Immature natural killer cell (primary cell): ENCODE data around the gene STX4. TPM values are rescaled to one million over a fixed set of nuclear protein-coding genes. Genes with fewer than 3 reads are reported as not detected.

ENCODE experiments used
- DNase-seq, 3 donors: peaks; one replicate each; pipeline ENCODE4 v3.0.0; 2022; ENCODE audit warnings: mixed read lengths in 1 of 3
- H3K27ac Mint-ChIP-seq, 6 donors: one replicate each; pipeline ENCODE4 v1.8.0; 2020; ENCODE audit warnings: mixed read lengths in 6 of 6, mild to moderate bottlenecking in 5 of 6, inconsistent platforms in 4 of 6, moderate library complexity in 3 of 6
- H3K27me3 Mint-ChIP-seq, 3 donors: one replicate each; pipeline ENCODE4 v1.8.0; 2020 to 2021; ENCODE audit warnings: low read depth in 3 of 3, mild to moderate bottlenecking in 3 of 3, mixed read lengths in 3 of 3, moderate library complexity in 3 of 3, inconsistent platforms in 1 of 3
- H3K36me3 Mint-ChIP-seq, 3 donors: one replicate each; pipeline ENCODE4 v1.8.0; 2020; ENCODE audit warnings: mixed read lengths in 3 of 3, inconsistent platforms in 2 of 3, mild to moderate bottlenecking in 2 of 3
- H3K4me1 Mint-ChIP-seq, 2 donors: one replicate each; pipeline ENCODE4 v1.8.0; 2020; ENCODE audit warnings: inconsistent platforms in 2 of 2, mild to moderate bottlenecking in 2 of 2, mixed read lengths in 2 of 2, moderate library complexity in 1 of 2
- H3K4me3 Mint-ChIP-seq, 5 donors: one replicate each; pipeline ENCODE4 v1.8.0; 2020; ENCODE audit warnings: mild to moderate bottlenecking in 5 of 5, mixed read lengths in 5 of 5, inconsistent platforms in 3 of 5, moderate library complexity in 3 of 5
- H3K9me3 Mint-ChIP-seq, 6 donors: one replicate each; pipeline ENCODE4 v1.8.0; 2020; ENCODE audit warnings: mild to moderate bottlenecking in 6 of 6, mixed read lengths in 6 of 6, inconsistent platforms in 4 of 6, moderate library complexity in 3 of 6
- polyA plus RNA-seq, 3 donors: library from polyadenylated mRNA; unstranded; fragments of 300-500 nt; fragmentation: Illumina TruSeq; gene quantifications; one replicate each; pipeline ENCODE4 v1.2.3, GENCODE V29; 2021

STX4 gene
- polyA plus RNA-seq, 3 donors from 2014 or later: 31.3 to 46.4 (median 33.3) TPM

DNA sequence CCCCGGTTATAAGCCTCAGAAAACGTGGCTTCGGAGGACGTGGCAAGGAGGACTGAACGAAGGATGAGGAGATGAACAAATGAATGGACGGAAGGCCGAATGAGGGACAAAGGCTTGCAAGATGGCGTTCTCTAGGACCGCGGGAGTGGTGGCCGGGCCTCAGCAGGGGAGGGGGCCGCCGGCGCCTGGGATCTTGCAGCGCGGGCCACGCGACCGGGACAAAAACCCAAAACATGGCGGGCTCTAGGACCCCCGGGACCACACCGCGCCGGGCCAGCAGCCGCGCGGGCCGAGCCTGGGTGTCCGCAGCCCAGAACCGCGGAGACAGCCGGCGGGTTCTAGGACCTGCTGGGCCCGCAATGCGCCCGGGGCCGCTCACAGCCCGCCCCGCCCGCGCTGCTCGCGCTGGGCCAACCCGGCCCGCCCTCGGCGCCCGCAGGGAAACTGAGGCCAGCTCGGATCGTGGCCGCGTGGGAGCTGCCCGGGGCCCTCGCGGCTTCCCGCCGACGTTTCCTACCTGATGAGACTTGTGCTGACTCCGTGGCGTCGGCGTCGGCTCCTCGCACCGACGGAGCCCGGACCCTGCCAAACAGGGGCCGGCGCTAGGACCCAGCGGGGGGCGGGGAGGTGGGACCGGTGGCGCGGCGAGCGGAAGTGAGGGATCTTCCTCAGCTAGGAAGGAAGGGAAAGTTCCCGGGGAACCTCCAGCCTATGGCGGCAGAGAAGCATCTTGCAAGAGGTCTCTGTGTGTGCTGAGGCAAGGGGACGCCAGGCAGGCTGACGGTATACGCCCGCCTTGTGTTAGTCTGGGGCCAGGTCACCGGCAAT lies 40.0 kb downstream of the STX4 start:
- Mint-ChIP-seq H3K4me3 (peak overlapping the region; percentile 94 to 96 (median 95)), H3K4me1 (peaks cover 48 to 49% of the 10 kb centered on the region in 2 donors), H3K27me3 (peaks cover 2 to 18% (median 17%) of the 10 kb centered on the region in 3 donors), H3K36me3 (peaks cover 0 to 8% (median 4%) of the 10 kb centered on the region in 3 donors), H3K9me3 (no peaks in the 10 kb centered on the region), H3K27ac (peak overlapping the region; percentile 95 to 99 (median 97))
- DNase-seq: peak; percentile 85 to 86 (median 85)

DNA sequence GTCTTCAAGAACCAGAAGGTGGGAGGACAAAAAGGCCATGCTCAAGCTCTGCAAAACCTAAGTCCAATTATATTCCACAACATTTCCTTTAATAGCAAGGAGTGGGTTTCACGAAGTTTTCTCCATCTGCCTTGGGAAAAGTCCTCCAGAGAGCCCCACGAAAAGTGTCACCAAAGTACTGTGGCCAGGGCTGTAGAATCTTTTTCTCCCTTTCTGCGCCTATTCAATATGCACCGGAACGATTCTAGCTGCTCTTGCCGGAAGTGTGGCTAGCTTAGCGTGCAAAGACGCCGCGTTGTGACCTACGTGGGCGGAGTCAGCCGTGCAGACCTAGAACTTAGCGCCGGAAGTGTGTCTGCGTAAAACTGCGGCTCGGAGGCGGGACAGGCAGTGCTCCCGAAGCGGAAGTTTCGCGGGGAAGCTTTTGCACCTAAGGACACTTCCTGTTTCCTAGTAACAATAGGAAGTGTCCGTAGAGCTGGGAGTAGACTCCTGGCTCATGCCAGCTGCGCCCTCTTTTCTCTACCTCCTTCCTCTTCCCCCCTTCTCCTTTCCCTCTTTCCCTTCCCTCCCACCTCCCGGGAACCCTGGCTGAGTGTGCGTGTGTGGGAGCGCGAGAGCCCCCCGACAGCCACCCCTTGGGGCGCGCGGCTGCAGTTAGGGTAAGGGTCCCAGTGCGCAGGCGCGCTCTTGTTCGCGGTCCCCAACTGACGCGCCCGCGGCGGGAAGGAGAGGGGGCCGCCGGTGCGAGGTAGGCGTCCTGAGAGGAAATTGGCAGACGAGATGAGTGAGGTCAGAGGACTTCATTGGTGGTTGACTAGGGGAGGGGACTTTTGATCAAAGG lies 40.8 kb downstream of the STX4 start, which contains the start of the genes ZNF646 and ZNF668:
TSS of gene ZNF646 (plus strand) at position 453 of the 844 bp plus-strand sequence. CDS start 1,903 bp downstream, outside the sequence.
TSS of gene ZNF668 (minus strand) at position 271 of the 844 bp plus-strand sequence. CDS start 9,781 bp downstream, outside the sequence.
- Mint-ChIP-seq H3K36me3 (peaks cover 0 to 8% (median 4%) of the 10 kb centered on the region in 3 donors), H3K27me3 (peaks cover 4 to 20% (median 15%) of the 10 kb centered on the region in 3 donors), H3K4me1 (peaks cover 45 to 50% of the 10 kb centered on the region in 2 donors), H3K27ac (peak within 1 kb of the TSS; percentile 95 to 99 (median 97)), H3K9me3 (no peaks in the 10 kb centered on the region), H3K4me3 (peak within 1 kb of the TSS; percentile 94 to 96 (median 95))
- DNase-seq: peak; percentile 96 to 97 (median 97)

DNA sequence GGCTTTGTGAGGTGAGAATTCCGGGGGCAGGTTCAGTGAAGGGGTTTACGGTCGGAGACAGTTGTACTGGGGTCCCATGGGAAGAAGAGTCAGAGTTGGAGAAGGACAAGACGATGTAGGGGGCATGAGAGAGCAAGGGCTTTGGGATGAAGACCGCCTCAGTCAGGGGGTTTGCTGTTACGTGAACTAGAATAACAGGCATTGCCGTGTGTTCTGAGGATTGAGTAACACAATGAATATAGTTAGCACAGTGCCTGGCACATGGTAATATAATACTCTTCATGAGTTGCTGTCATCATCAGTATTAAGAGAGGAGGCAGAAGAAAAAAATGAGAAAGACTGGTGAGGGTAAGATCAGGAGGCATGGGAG lies 41.4 kb downstream of the STX4 start:
- DNase-seq: no peak
- peak overlapping the region; percentile 95 to 99 (median 97) for H3K27ac Mint-ChIP-seq
- no peaks in the 10 kb centered on the region for H3K9me3 Mint-ChIP-seq
- peaks cover 47 to 52% of the 10 kb centered on the region in 2 donors for H3K4me1 Mint-ChIP-seq
- peak overlapping the region; percentile 86 to 96 (median 92) for H3K4me3 Mint-ChIP-seq
- H3K27me3 Mint-ChIP-seq: peaks cover 4 to 20% (median 15%) of the 10 kb centered on the region in 3 donors
- H3K36me3 Mint-ChIP-seq: peaks cover 0 to 8% (median 4%) of the 10 kb centered on the region in 3 donors

DNA sequence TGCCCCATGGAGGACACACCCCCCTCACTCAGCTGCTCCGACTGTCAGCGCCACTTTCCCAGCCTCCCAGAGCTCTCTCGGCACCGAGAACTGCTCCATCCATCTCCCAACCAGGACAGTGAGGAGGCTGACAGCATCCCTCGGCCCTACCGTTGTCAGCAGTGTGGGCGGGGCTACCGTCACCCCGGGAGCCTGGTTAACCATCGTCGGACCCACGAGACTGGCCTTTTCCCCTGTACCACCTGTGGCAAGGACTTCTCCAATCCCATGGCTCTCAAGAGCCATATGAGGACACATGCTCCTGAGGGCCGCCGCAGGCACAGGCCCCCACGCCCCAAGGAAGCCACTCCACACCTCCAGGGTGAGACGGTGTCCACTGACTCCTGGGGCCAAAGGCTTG lies 43.0 kb downstream of the STX4 start:
- no peak for DNase-seq
- peaks cover 0 to 8% (median 4%) of the 10 kb centered on the region in 3 donors for H3K36me3 Mint-ChIP-seq
- peak overlapping the region in 2 of 5 donors; percentile 45 to 52 for H3K4me3 Mint-ChIP-seq
- H3K27me3 Mint-ChIP-seq: peaks cover 3 to 20% (median 15%) of the 10 kb centered on the region in 3 donors
- no peaks in the 10 kb centered on the region for H3K9me3 Mint-ChIP-seq
- peak overlapping the region in 5 of 6 donors; percentile 45 to 99 (median 96) for H3K27ac Mint-ChIP-seq
- peaks cover 50 to 58% of the 10 kb centered on the region in 2 donors for H3K4me1 Mint-ChIP-seq

DNA sequence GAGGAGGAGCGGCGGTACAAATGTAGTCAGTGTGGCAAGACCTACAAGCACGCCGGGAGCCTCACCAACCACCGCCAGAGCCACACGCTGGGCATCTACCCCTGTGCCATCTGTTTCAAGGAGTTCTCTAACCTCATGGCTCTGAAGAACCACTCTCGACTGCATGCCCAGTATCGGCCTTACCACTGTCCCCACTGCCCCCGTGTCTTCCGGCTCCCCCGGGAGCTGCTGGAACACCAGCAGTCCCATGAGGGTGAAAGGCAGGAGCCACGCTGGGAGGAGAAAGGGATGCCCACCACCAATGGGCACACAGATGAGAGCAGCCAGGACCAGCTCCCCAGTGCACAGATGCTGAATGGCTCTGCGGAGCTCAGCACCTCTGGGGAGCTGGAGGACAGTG lies 43.7 kb downstream of the STX4 start:
- no peak for DNase-seq
- Mint-ChIP-seq H3K9me3 (no peaks in the 10 kb centered on the region), H3K4me1 (peaks cover 45 to 52% of the 10 kb centered on the region in 2 donors), H3K27ac (peak overlapping the region in 1 of 6 donors; percentile 48), H3K27me3 (peaks cover 3 to 20% (median 15%) of the 10 kb centered on the region in 3 donors), H3K4me3 (no peak overlapping the region), H3K36me3 (peaks cover 0 to 8% (median 4%) of the 10 kb centered on the region in 3 donors)

DNA sequence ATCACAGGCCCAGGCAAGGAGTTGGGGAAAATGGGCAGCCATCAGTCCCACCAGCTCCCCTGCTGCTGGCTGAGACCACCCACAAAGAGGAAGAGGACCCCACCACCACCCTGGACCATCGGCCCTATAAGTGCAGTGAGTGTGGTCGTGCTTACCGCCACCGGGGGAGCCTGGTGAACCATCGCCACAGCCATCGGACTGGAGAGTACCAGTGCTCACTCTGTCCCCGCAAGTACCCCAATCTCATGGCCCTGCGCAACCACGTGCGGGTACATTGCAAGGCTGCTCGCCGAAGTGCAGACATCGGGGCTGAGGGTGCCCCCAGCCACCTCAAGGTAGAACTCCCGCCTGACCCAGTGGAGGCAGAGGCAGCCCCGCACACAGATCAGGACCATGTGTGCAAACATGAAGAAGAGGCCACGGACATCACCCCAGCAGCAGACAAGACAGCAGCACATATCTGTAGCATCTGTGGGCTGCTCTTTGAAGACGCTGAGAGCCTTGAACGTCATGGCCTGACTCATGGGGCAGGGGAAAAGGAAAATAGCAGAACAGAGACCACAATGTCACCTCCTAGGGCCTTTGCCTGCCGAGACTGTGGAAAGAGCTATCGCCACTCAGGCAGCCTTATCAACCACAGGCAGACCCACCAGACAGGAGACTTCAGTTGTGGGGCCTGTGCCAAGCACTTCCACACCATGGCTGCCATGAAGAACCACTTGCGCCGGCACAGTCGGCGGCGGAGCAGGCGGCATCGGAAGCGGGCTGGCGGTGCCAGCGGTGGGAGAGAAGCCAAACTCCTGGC lies 44.4 kb downstream of the STX4 start:
- peaks cover 0 to 10% (median 4%) of the 10 kb centered on the region in 3 donors for H3K36me3 Mint-ChIP-seq
- H3K27ac Mint-ChIP-seq: peak overlapping the region in 2 of 6 donors; percentile 10 to 50
- peaks cover 39 to 49% of the 10 kb centered on the region in 2 donors for H3K4me1 Mint-ChIP-seq
- DNase-seq: no peak
- peaks cover 3 to 17% (median 11%) of the 10 kb centered on the region in 3 donors for H3K27me3 Mint-ChIP-seq
- H3K9me3 Mint-ChIP-seq: no peaks in the 10 kb centered on the region
- peak overlapping the region in 2 of 5 donors; percentile 5 to 6 for H3K4me3 Mint-ChIP-seq

DNA sequence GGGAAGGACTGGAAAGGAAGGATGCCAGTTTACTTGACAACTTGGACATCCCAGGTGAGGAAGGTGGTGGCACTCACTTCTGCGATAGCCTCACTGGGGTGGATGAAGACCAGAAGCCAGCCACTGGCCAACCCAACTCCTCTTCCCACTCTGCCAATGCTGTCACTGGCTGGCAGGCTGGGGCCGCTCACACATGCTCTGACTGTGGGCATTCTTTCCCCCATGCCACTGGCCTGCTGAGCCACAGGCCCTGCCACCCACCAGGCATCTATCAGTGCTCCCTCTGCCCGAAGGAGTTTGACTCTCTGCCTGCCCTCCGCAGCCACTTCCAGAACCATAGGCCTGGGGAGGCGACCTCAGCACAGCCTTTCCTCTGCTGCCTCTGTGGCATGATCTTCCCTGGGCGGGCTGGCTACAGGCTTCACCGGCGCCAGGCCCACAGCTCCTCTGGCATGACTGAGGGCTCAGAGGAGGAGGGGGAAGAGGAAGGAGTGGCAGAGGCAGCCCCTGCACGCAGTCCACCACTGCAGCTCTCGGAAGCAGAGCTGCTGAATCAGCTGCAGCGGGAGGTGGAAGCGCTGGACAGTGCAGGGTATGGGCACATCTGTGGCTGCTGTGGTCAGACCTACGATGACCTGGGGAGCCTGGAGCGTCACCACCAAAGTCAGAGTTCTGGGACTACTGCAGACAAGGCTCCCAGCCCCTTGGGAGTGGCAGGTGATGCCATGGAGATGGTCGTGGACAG lies 45.4 kb downstream of the STX4 start:
- Mint-ChIP-seq H3K4me3 (no peak overlapping the region), H3K9me3 (no peaks in the 10 kb centered on the region), H3K27me3 (peaks cover 3 to 11% (median 10%) of the 10 kb centered on the region in 3 donors)

DNA sequence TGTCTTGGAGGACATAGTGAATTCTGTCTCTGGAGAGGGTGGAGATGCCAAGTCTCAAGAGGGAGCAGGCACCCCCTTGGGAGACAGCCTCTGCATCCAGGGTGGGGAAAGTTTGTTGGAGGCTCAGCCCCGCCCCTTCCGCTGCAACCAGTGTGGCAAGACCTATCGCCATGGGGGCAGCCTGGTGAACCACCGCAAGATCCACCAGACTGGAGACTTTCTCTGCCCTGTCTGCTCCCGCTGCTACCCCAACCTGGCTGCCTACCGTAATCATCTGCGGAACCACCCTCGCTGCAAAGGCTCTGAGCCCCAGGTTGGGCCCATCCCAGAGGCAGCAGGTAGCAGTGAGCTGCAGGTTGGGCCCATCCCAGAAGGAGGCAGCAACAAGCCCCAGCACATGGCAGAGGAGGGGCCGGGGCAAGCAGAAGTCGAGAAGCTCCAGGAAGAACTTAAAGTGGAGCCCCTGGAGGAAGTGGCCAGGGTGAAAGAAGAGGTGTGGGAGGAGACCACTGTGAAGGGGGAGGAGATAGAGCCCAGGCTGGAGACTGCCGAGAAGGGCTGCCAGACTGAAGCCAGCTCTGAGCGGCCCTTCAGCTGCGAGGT lies 46.1 kb downstream of the STX4 start:
- peaks cover 0 to 10% (median 4%) of the 10 kb centered on the region in 3 donors for H3K36me3 Mint-ChIP-seq

More for the DNA sequence above, 45.4 kb downstream of the STX4 start:
- Mint-ChIP-seq H3K4me1 (peaks cover 36 to 47% of the 10 kb centered on the region in 2 donors), H3K27ac (peak overlapping the region in 1 of 6 donors; percentile 59), H3K36me3 (peaks cover 0 to 10% (median 4%) of the 10 kb centered on the region in 3 donors)
- no peak for DNase-seq

DNA sequence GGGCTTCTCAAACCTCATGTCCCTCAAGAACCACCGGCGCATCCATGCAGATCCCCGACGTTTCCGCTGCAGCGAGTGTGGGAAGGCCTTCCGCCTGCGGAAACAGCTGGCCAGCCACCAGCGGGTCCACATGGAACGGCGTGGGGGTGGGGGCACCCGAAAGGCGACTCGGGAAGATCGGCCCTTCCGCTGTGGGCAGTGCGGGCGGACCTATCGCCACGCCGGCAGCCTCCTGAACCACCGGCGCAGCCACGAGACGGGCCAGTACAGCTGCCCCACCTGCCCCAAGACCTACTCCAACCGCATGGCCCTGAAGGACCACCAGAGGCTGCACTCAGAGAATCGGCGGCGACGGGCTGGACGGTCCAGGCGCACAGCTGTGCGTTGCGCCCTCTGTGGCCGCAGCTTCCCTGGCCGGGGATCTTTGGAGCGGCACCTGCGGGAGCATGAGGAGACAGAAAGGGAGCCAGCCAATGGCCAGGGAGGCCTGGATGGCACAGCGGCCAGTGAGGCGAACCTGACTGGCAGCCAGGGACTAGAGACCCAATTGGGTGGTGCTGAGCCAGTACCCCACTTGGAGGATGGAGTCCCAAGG lies 46.8 kb downstream of the STX4 start:
- Mint-ChIP-seq H3K4me3 (no peak overlapping the region), H3K27me3 (peaks cover 0 to 3% (median 2%) of the 10 kb centered on the region in 3 donors), H3K9me3 (no peaks in the 10 kb centered on the region), H3K27ac (no peak overlapping the region), H3K36me3 (peaks cover 0 to 7% (median 4%) of the 10 kb centered on the region in 3 donors), H3K4me1 (peaks cover 29 to 34% of the 10 kb centered on the region in 2 donors)
- no peak for DNase-seq

More for the DNA sequence above, 46.1 kb downstream of the STX4 start:
- Mint-ChIP-seq H3K4me1 (peaks cover 36 to 41% of the 10 kb centered on the region in 2 donors), H3K27me3 (peaks cover 3 to 5% (median 3%) of the 10 kb centered on the region in 3 donors), H3K27ac (peak overlapping the region in 3 of 6 donors; percentile 34 to 73 (median 49)), H3K9me3 (no peaks in the 10 kb centered on the region), H3K4me3 (peak overlapping the region in 2 of 5 donors; percentile 33 to 51)
- DNase-seq: peak in 2 of 3 donors; percentile 21 to 33

DNA sequence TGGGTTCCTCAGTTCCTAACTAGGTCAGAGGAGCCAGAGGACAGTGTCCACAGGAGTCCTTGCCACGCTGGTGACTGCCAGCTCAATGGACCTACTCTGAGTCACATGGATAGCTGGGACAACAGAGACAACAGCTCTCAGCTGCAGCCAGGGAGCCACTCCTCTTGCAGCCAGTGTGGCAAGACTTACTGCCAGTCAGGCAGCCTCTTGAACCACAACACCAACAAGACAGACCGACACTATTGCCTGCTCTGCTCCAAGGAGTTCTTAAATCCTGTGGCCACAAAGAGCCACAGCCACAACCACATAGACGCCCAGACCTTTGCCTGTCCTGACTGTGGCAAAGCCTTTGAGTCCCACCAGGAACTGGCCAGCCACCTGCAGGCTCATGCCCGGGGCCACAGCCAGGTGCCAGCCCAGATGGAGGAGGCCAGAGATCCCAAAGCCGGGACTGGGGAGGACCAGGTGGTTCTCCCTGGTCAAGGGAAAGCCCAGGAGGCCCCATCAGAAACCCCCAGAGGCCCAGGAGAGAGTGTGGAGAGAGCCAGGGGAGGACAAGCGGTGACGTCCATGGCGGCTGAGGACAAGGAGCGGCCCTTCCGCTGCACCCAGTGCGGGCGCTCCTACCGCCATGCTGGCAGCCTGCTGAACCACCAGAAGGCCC lies 47.5 kb downstream of the STX4 start:
- Mint-ChIP-seq H3K27me3 (peaks cover 0 to 3% (median 2%) of the 10 kb centered on the region in 3 donors), H3K27ac (peak overlapping the region in 3 of 6 donors; percentile 45 to 68 (median 53)), H3K9me3 (no peaks in the 10 kb centered on the region), H3K4me3 (no peak overlapping the region), H3K36me3 (peaks cover 0 to 11% (median 8%) of the 10 kb centered on the region in 3 donors), H3K4me1 (peaks cover 23 to 28% of the 10 kb centered on the region in 2 donors)
- no peak for DNase-seq
